ENCODE results near the gene TIGD6. TPM values are rescaled to one million over a fixed set of nuclear protein-coding genes. Genes with fewer than 3 reads are reported as not detected.

Gene TIGD6
- total RNA-seq, 1 experiment from 2014 or later: 2.1 TPM

- no peak for TF ChIP-seq CBX3 (IDR thresholded peaks at IDR 0.05; ENCODE audit: low read depth)
These were observed 6.6 kb upstream of the TIGD6 start (continued) for GRCh38 chr5:150007050-150007449.

- Histone ChIP-seq H3K36me3 (ENCODE audit: control insufficient read depth in 1 of 2, insufficient read depth in 2 of 2, low read length in 2 of 2) (peaks cover 38 to 49% of the 10 kb centered on the region in 2 experiments), H3K27me3 (ENCODE audit: insufficient read depth, low read length) (no peaks in the 10 kb centered on the region), H3K9me2 (ENCODE audit: insufficient read depth) (no peaks in the 10 kb centered on the region), H3K27ac (ENCODE audit: low read depth, low read length) (no peak overlapping the region), H3K4me2 (ENCODE audit: low read length) (no peak overlapping the region), H4K20me1 (ENCODE audit: insufficient read depth) (no peaks in the 10 kb centered on the region), H3K9me3 (ENCODE audit: control insufficient read depth in 1 of 2, insufficient read depth in 1 of 2, low read depth in 1 of 2, low read length in 2 of 2) (no peaks in the 10 kb centered on the region), H3K9ac (ENCODE audit: low read length) (no peak overlapping the region), H3K4me1 (ENCODE audit: control insufficient read depth in 1 of 2, insufficient read depth in 2 of 2, low read length in 2 of 2) (peaks cover 5 to 14% of the 10 kb centered on the region in 2 experiments; a peak in 3 of 4 replicates), H3K79me2 (ENCODE audit: insufficient read depth, low read length) (peaks cover 99% of the 10 kb centered on the region), H3K4me3 (replicated peaks in 1 of 2; ENCODE audit: low read depth in 1 of 2, low read length in 2 of 2) (no peak overlapping the region), H2AFZ (ENCODE audit: low read depth, low read length, poor library complexity, severe bottlenecking) (no peak overlapping the region)
- no peak for DNase-seq (ENCODE audit: low read depth, low spot score)
- no peak for ATAC-seq
- RAD21 ChIA-PET (ENCODE audit: low non-redundant PET in 1 of 2, low total read pairs in 2 of 2, uncharacterized antibody in 2 of 2, unreplicated experiment in 2 of 2): no interaction called here
- POLR2A ChIA-PET: no interaction called here
- CTCF ChIA-PET: interaction anchor here (1.8 kb wide), 1 partner anchor 12 kb away, joined by 3 read pairs; no protein-coding TSS in a partner anchor
- TF ChIP-seq FOSL1 (IDR thresholded peaks at IDR 0.05; ENCODE audit: low read depth) (no peak), POLR2AphosphoS5 (IDR thresholded peaks at IDR 0.05; ENCODE audit: low read depth, low read length) (no peak), EZH2phosphoT487 (IDR thresholded peaks at IDR 0.05; ENCODE audit: borderline replicate concordance) (no peak), REST (IDR thresholded peaks at IDR 0.05; ENCODE audit: low read depth) (no peak), TCF7L2 (IDR thresholded peaks at IDR 0.05; ENCODE audit: borderline replicate concordance, extremely low read depth, insufficient read depth, insufficient read length) (no peak), EGR1 (IDR thresholded peaks at IDR 0.05; ENCODE audit: low read depth) (no peak), SIN3A (IDR thresholded peaks at IDR 0.05; ENCODE audit: low read depth) (no peak), ATF3 (IDR thresholded peaks at IDR 0.05) (no peak), YY1 (IDR thresholded peaks at IDR 0.05; ENCODE audit: extremely low read depth, insufficient replicate concordance, low read depth, low read length) (no peak), ZFX (IDR thresholded peaks at IDR 0.05) (no peak), EZH2 (IDR thresholded peaks at IDR 0.05) (no peak), CTCF (IDR thresholded peaks at IDR 0.05 in 2 of 3, conservative IDR thresholded peaks at IDR 0.05 in 1 of 3; ENCODE audit: borderline replicate concordance in 1 of 3, insufficient read depth in 1 of 3, low read depth in 2 of 3, low read length in 2 of 3) (no peak), SP1 (IDR thresholded peaks at IDR 0.05; ENCODE audit: low read depth) (no peak), POLR2A (IDR thresholded peaks at IDR 0.05; ENCODE audit: borderline replicate concordance, extremely low read depth, insufficient read depth, insufficient read length) (no peak), JUND (IDR thresholded peaks at IDR 0.05) (no peak), SRF (IDR thresholded peaks at IDR 0.05; ENCODE audit: low read depth) (no peak), ZNF274 (IDR thresholded peaks at IDR 0.05; ENCODE audit: low read depth, low read length) (no peak), CEBPB (IDR thresholded peaks at IDR 0.05; ENCODE audit: low read depth) (no peak)
- TF ChIP-seq, protein P1, sequence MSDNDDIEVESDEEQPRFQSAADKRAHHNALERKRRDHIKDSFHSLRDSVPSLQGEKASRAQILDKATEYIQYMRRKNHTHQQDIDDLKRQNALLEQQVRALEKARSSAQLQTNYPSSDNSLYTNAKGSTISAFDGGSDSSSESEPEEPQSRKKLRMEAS (IDR thresholded peaks at IDR 0.05): no peak
- intact Hi-C loops (cut with micrococcal nuclease): loop anchor here (10.0 kb wide), 2 partner anchors 208 to 348 kb away; partner anchors contain the start of gene TCOF1
- no TSS peak for BruUV-seq (replicated peaks)
These were observed 5.9 kb upstream of the TIGD6 start for GRCh38 chr5:150006318-150006717.

All from HCT116 (cell line).